ENCODE results near the gene RNF31.

The RNF31 gene

GRCh38 chr14:24150061-24150460, 2.8 kb downstream of the RNF31 start:
- no peak for TF ChIP-seq CTCF (IDR thresholded peaks at IDR 0.05; ENCODE audit: insufficient read depth, low read length, missing control alignments)
- no peak overlapping the region for H3K4me3 ChIP-seq (ENCODE audit: low read depth, low read length)
- DNase-seq (ENCODE audit: low read depth, low spot score): no peak
- POLR2A ChIA-PET: interaction anchor here (0.6 to 2.2 kb wide), 2 partner anchors 9 to 79 kb away, joined by 5 to 7 read pairs; partner anchors contain the start of gene EMC9
- CTCF ChIA-PET: interaction anchor here (1.1 to 8.8 kb wide), 3 partner anchors 10 to 42 kb away, joined by 3 to 165 read pairs (median 4); partner anchors contain the start of genes IRF9 and REC8

- POLR2A ChIA-PET: interaction anchor here (0.6 to 2.2 kb wide), 4 partner anchors 10 to 78 kb away, joined by 4 to 8 read pairs (median 6); partner anchors contain the start of genes EMC9, IPO4 and IRF9
- no peak for TF ChIP-seq CTCF (IDR thresholded peaks at IDR 0.05; ENCODE audit: insufficient read depth, low read length, missing control alignments)
- H3K4me3 ChIP-seq (ENCODE audit: low read depth, low read length): no peak overlapping the region
- no peak for DNase-seq (ENCODE audit: low read depth, low spot score)
- CTCF ChIA-PET: interaction anchor here (0.7 to 8.8 kb wide), 3 partner anchors 10 to 146 kb away, joined by 3 to 165 read pairs (median 4); partner anchors contain the start of genes IRF9 and REC8
Measured at GRCh38 chr14:24150567-24150966, 3.3 kb downstream of the RNF31 start.

- no peak overlapping the region for H3K4me3 ChIP-seq (ENCODE audit: low read depth, low read length)
- TF ChIP-seq CTCF (IDR thresholded peaks at IDR 0.05; ENCODE audit: insufficient read depth, low read length, missing control alignments): no peak
- no peak for DNase-seq (ENCODE audit: low read depth, low spot score)
- ChIA-PET POLR2A (interaction anchor here (1.3 to 2.2 kb wide), 3 partner anchors 10 to 38 kb away, joined by 4 to 8 read pairs (median 7); partner anchors contain the start of genes EMC9, IPO4 and IRF9), CTCF (interaction anchor here (0.7 to 8.8 kb wide), 4 partner anchors 10 to 146 kb away, joined by 3 to 165 read pairs (median 4); partner anchors contain the start of genes IRF9 and REC8)
Measured at GRCh38 chr14:24150993-24151392, 3.7 kb downstream of the RNF31 start.

GRCh38 chr14:24151404-24152080, 4.2 kb downstream of the RNF31 start:
- CTCF ChIA-PET: interaction anchor here (0.7 to 8.8 kb wide), 4 partner anchors 9 to 145 kb away, joined by 3 to 165 read pairs (median 4); partner anchors contain the start of genes IRF9 and REC8
- DNase-seq (ENCODE audit: low read depth, low spot score): no peak
- H3K4me3 ChIP-seq (ENCODE audit: low read depth, low read length): no peak overlapping the region
- no peak for TF ChIP-seq CTCF (IDR thresholded peaks at IDR 0.05; ENCODE audit: insufficient read depth, low read length, missing control alignments)
- POLR2A ChIA-PET: interaction anchor here (1.3 to 2.2 kb wide), 3 partner anchors 9 to 37 kb away, joined by 4 to 8 read pairs (median 7); partner anchors contain the start of genes EMC9, IPO4 and IRF9

- TF ChIP-seq CTCF (IDR thresholded peaks at IDR 0.05; ENCODE audit: insufficient read depth, low read length, missing control alignments): no peak
- CTCF ChIA-PET: interaction anchor here (1.2 to 1.7 kb wide), 2 partner anchors 8 to 88 kb away, joined by 5 to 8 read pairs; partner anchors contain the start of genes RNF31 and TINF2
- H3K4me3 ChIP-seq (ENCODE audit: low read depth, low read length): no peak overlapping the region
- no peak for DNase-seq (ENCODE audit: low read depth, low spot score)
- POLR2A ChIA-PET: interaction anchor here (1.7 kb wide), 1 partner anchor 8 kb away, joined by 5 read pairs; the partner anchor contains the start of genes PSME2 and RNF31
Measured at GRCh38 chr14:24155100-24155499, 7.8 kb downstream of the RNF31 start.

GRCh38 chr14:24156840-24157239, 9.5 kb downstream of the RNF31 start:
- no peak overlapping the region for H3K4me3 ChIP-seq (ENCODE audit: low read depth, low read length)
- POLR2A ChIA-PET: interaction anchor here (1.7 kb wide), 1 partner anchor 10 kb away, joined by 5 read pairs; the partner anchor contains the start of genes PSME2 and RNF31
- CTCF ChIA-PET: interaction anchor here (1.2 to 1.7 kb wide), 4 partner anchors 10 to 151 kb away, joined by 3 to 8 read pairs (median 4); partner anchors contain the start of genes CIDEB and RNF31
- no peak for DNase-seq (ENCODE audit: low read depth, low spot score)
- TF ChIP-seq CTCF (IDR thresholded peaks at IDR 0.05; ENCODE audit: insufficient read depth, low read length, missing control alignments): no peak
